GM18511 (cell line): ENCODE results near the gene ZNF462.

Experiments used
- ATAC-seq: cut with Tn5 transposase; IDR thresholded peaks from one replicate; pipeline ENCODE4 v1.9.1; 2021; ENCODE audit warnings: mild to moderate bottlenecking, moderate library complexity; ENCODE audit not compliant: unreplicated experiment

The ZNF462 gene

GRCh38 chr9:107049046-107049802 lies 186.3 kb downstream of the ZNF462 start:
- ATAC-seq = no peak

- ATAC-seq = no peak
These were observed 186.8 kb downstream of the ZNF462 start for GRCh38 chr9:107049803-107050184.

DNA sequence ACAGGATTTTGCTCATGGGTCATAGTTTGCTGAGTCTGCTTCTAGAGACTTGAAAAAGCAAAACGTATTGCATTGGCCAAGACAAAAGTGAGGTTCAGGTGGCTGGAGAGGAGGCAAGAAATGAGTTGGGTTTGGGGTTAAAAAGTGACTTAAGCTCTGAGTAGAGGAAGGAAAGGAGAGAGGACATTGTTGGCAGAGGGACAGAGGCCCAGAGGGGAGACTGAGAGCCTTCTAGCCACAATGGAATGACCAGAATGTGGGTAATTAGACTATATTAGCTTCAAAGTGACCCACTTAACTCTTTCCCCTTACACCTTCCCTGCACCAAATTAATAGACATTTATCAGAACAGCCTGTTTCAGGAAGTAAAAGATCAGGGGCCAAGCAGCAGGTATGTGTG lies 188.4 kb downstream of the ZNF462 start:
- ATAC-seq = no peak

GRCh38 chr9:107054146-107054545 lies 191.2 kb downstream of the ZNF462 start:
- ATAC-seq = no peak

- ATAC-seq = no peak
These were observed 196.3 kb downstream of the ZNF462 start for GRCh38 chr9:107059220-107059619.

- ATAC-seq = no peak
These were observed 197.1 kb downstream of the ZNF462 start for GRCh38 chr9:107060062-107060461.
